Omental fat pad (tissue), 4 donors: ENCODE measurements around the gene TSPAN13. TPM values are rescaled to one million over a fixed set of nuclear protein-coding genes. Genes with fewer than 3 reads are reported as not detected.
A peak's percentile ranks its signal among the peaks of the same experiment; 100 is the strongest.

Source experiments
- ATAC-seq: fragments of 150-250 bp; one replicate; pipeline ENCODE4 v1.9.1; 2016; ENCODE audit warnings: mild to moderate bottlenecking, moderate library complexity; ENCODE audit not compliant: low FRiP score
- DNase-seq: peaks from one replicate; pipeline ENCODE4 v3.0.0-alpha.2; 2019; ENCODE audit warnings: low spot score
- total RNA-seq, 4 donors: library from RNA; depleted of rRNA; stranded (reverse); fragments of >200 nt; gene quantifications; one replicate each; pipeline ENCODE4 v1.1.0, GENCODE V29; 2016
- TF ChIP-seq, protein P1 (sequence below), 3 donors: fragments of 450-650 bp; IDR thresholded peaks; one replicate each; pipeline ENCODE4 v1.5.1; 2016 to 2017; ENCODE audit warnings: antibody characterized with exemption in 3 of 3, mild to moderate bottlenecking in 3 of 3, moderate library complexity in 2 of 3

The TSPAN13 gene
- total RNA-seq, 4 donors from 2014 or later, result 15.2 to 111 (median 30.5) TPM

GRCh38 chr7:16739863-16740622 lies 13.5 kb upstream of the TSPAN13 start:
- TF ChIP-seq, protein P1, sequence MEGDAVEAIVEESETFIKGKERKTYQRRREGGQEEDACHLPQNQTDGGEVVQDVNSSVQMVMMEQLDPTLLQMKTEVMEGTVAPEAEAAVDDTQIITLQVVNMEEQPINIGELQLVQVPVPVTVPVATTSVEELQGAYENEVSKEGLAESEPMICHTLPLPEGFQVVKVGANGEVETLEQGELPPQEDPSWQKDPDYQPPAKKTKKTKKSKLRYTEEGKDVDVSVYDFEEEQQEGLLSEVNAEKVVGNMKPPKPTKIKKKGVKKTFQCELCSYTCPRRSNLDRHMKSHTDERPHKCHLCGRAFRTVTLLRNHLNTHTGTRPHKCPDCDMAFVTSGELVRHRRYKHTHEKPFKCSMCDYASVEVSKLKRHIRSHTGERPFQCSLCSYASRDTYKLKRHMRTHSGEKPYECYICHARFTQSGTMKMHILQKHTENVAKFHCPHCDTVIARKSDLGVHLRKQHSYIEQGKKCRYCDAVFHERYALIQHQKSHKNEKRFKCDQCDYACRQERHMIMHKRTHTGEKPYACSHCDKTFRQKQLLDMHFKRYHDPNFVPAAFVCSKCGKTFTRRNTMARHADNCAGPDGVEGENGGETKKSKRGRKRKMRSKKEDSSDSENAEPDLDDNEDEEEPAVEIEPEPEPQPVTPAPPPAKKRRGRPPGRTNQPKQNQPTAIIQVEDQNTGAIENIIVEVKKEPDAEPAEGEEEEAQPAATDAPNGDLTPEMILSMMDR (IDR thresholded peaks at IDR 0.05), result no peak

DNA sequence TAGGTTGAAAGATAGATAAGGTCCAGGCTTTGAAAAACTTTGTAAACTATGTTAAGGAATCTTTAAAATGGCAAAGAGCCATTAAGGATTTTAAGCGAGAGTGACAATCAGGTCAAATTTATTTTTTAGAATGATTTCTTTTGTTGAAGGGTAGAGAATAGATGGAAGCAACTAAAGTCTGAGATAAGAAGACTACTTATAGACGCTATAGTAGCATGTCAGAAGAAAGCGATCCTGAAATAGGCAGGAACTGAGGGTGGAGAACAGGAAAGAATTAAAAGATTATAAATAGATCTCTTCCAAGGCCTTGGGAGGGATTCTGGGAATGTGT lies 13.0 kb upstream of the TSPAN13 start:
- TF ChIP-seq, protein P1 (IDR thresholded peaks at IDR 0.05), result no peak
- no peak for ATAC-seq
- no peak for DNase-seq

More at GRCh38 chr7:16739863-16740622, 13.5 kb upstream of the TSPAN13 start:
- DNase-seq (peak; percentile 30), ATAC-seq (peak; percentile 97)

GRCh38 chr7:16740996-16741395 lies 12.6 kb upstream of the TSPAN13 start:
- DNase-seq (no peak), ATAC-seq (no peak)
- TF ChIP-seq, protein P1 (IDR thresholded peaks at IDR 0.05), result no peak

DNA sequence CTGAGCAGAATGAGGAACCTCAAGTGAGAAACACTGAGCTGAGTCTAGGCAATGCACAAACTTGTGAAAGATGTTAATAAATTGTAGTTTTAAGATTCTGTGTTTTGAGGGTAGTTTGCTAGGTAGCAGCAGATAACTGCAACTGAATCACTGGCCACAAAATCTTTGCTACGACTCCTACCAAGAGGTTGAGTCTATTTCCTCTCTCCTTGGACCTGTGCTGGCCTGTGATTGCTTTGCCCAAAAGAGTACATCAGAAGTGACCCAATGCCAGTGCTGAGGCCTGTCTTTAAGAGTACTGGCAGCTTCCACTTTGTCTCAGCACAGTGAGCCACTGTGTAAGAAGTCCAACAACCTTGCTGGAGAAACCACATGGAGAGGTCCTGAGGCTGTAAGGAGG lies 11.9 kb upstream of the TSPAN13 start:
- DNase-seq (no peak), ATAC-seq (no peak)
- TF ChIP-seq, protein P1 (IDR thresholded peaks at IDR 0.05), result no peak

- DNase-seq (no peak), ATAC-seq (no peak)
- TF ChIP-seq, protein P1 (IDR thresholded peaks at IDR 0.05), result no peak
Observed at GRCh38 chr7:16742547-16742946, 11.0 kb upstream of the TSPAN13 start.

GRCh38 chr7:16743236-16743635 lies 10.3 kb upstream of the TSPAN13 start:
- DNase-seq, result no peak
- ATAC-seq, result no peak
- TF ChIP-seq, protein P1 (IDR thresholded peaks at IDR 0.05), result no peak
